K562 (cell line): ENCODE measurements around the gene KIF25. TPM values are rescaled to one million over a fixed set of nuclear protein-coding genes. Genes with fewer than 3 reads are reported as not detected.

Experiments used
- ATAC-seq: fragments of 200-7000 bp; cut with Tn5 transposase; 3 replicates; pipeline ENCODE4 v1.9.1; 2020; ENCODE audit warnings: moderate library complexity
- BruUV-seq: library from RNA; stranded (reverse); fragments of 400-500 nt; replicated peaks from 2 replicates; lab custom pipeline; 2021; lab: Mats Ljungman, UMichigan
- CTCF ChIA-PET: fragments of 300-600 bp; formaldehyde crosslinking; extraction: SDS; loops from one replicate; lab custom pipeline; 2021; ENCODE audit warnings: low intra/inter-chr PET ratio; lab: Yijun Ruan, JAX
- POLR2A ChIA-PET: fragments of 300-600, 350-650 bp; sonication (Branson Sonifier 250); formaldehyde crosslinking; extraction: SDS; loops from one replicate; lab custom pipeline; 2021; ENCODE audit warnings: antibody characterized with exemption, inconsistent platforms; lab: Yijun Ruan, JAX
- DNase-seq, 4 experiments: peaks; one replicate each; pipeline versions ENCODE4 v3.0.0 to v3.0.0-alpha.2; 2011 to 2018; ENCODE audit warnings: low spot score in 3 of 4, mixed read lengths in 3 of 4; ENCODE audit errors: extremely low read depth in 1 of 4
- FAIRE-seq: peaks from 2 replicates; lab custom pipeline; 2011; peaks lifted over from hg19 to GRCh38; lab: Jason Lieb, UNC
- H2AFZ ChIP-seq: 2 replicates; pipeline ENCODE4 v1.6.0; 2011; ENCODE audit warnings: low read depth, low read length, control low read depth, inconsistent platforms
- H3K27ac ChIP-seq: fragments of 200-600 bp; 3 replicates; pipeline ENCODE4 v1.8.0; 2011; ENCODE audit warnings: low read depth, mild to moderate bottlenecking, control low read depth, inconsistent platforms, low read length, moderate library complexity, mixed read lengths; ENCODE audit errors: extremely low read depth
- H3K27me3 ChIP-seq, 2 experiments: fragments of 300-600 bp in 1 of 2; 2 replicates in 1 of 2; 3 replicates in 1 of 2; pipeline versions ENCODE4 v1.6.0 to v1.8.0; 2011; ENCODE audit warnings: inconsistent platforms in 2 of 2, low read length in 2 of 2, mild to moderate bottlenecking in 1 of 2, mixed read lengths in 1 of 2, moderate library complexity in 1 of 2; ENCODE audit not compliant: control insufficient read depth in 2 of 2, insufficient read depth in 2 of 2
- H3K36me3 ChIP-seq: fragments of 300-600 bp; 3 replicates; pipeline ENCODE4 v1.8.0; 2011; ENCODE audit warnings: mild to moderate bottlenecking, low read length, inconsistent platforms; ENCODE audit not compliant: control insufficient read depth, insufficient read depth
- H3K4me1 ChIP-seq, 2 experiments: fragments of 200-600 bp in 1 of 2; replicated peaks in 1 of 2; 2 replicates in 1 of 2; 3 replicates in 1 of 2; pipeline versions ENCODE4 v1.5.1 to v1.8.0; 2011; ENCODE audit warnings: inconsistent platforms in 2 of 2, low read length in 2 of 2, mild to moderate bottlenecking in 1 of 2, mixed read lengths in 1 of 2, moderate library complexity in 1 of 2; ENCODE audit not compliant: control insufficient read depth in 2 of 2, insufficient read depth in 2 of 2
- H3K4me2 ChIP-seq: 2 replicates; pipeline ENCODE4 v1.6.1; 2011; ENCODE audit warnings: low read length, control low read depth, inconsistent platforms, mixed read lengths; ENCODE audit not compliant: insufficient read depth
- H3K4me3 ChIP-seq: fragments of 200-600 bp; sonication (generic), shearing (Covaris generic); 2 replicates; pipeline ENCODE4 v1.5.1; 2016; ENCODE audit warnings: control low read depth, inconsistent platforms
- H3K79me2 ChIP-seq: fragments of 200-600 bp; 3 replicates; pipeline ENCODE4 v1.8.0; 2011; ENCODE audit warnings: low read length, inconsistent platforms; ENCODE audit not compliant: control insufficient read depth, insufficient read depth
- H3K9ac ChIP-seq, 2 experiments: 2 replicates each; pipeline versions ENCODE4 v1.6.0 to v1.6.1; 2011; ENCODE audit warnings: low read depth in 2 of 2, low read length in 2 of 2, control low read depth in 1 of 2, inconsistent platforms in 1 of 2, mild to moderate bottlenecking in 1 of 2, mixed read lengths in 1 of 2; ENCODE audit not compliant: insufficient read depth in 1 of 2
- H3K9me1 ChIP-seq: one replicate; pipeline ENCODE4 v1.6.0; 2011; ENCODE audit warnings: inconsistent platforms, mild to moderate bottlenecking, low read length, moderate library complexity; ENCODE audit not compliant: control insufficient read depth, insufficient read depth
- H3K9me3 ChIP-seq: replicated peaks from 2 replicates; pipeline ENCODE4 v1.5.1; 2011; ENCODE audit warnings: low read depth, low read length, inconsistent platforms; ENCODE audit not compliant: control insufficient read depth, insufficient read depth
- H4K20me1 ChIP-seq: replicated peaks from 2 replicates; pipeline ENCODE4 v1.6.1; 2011; ENCODE audit warnings: low read length, inconsistent platforms, mixed read lengths; ENCODE audit not compliant: control insufficient read depth, insufficient read depth
- BMI1 ChIP-seq: fragments of 150-350 bp; IDR thresholded peaks from 2 replicates; pipeline ENCODE4 v1.6.1; 2014; ENCODE audit warnings: low read length
- DNMT1 ChIP-seq: fragments of 450-650 bp; IDR thresholded peaks from 2 replicates; pipeline ENCODE4 v1.6.1; 2016; ENCODE audit warnings: antibody characterized with exemption, mild to moderate bottlenecking
- NCOA1 ChIP-seq: fragments of 450-650 bp; IDR thresholded peaks from 2 replicates; pipeline ENCODE4 v1.6.1; 2016; ENCODE audit warnings: low read depth
- POLR2H ChIP-seq: IDR thresholded peaks from 2 replicates; pipeline ENCODE4 v1.6.1; 2016; ENCODE audit warnings: missing genetic modification characterization, low read depth, mild to moderate bottlenecking, control low read depth, missing compliant biosample characterization, moderate library complexity
- PTRF ChIP-seq: fragments of 450-650 bp; IDR thresholded peaks from 2 replicates; pipeline ENCODE4 v1.6.1; 2016; ENCODE audit warnings: mild to moderate bottlenecking, missing genetic modification characterization, missing compliant biosample characterization
- RBM17 ChIP-seq: fragments of 200-400 bp; formaldehyde crosslinking; IDR thresholded peaks from 2 replicates; pipeline ENCODE4 v1.6.1; 2017; ENCODE audit warnings: low read depth, mild to moderate bottlenecking, low read length, borderline replicate concordance
- SPI1 ChIP-seq: IDR thresholded peaks from 2 replicates; pipeline ENCODE4 v1.6.1; 2011; ENCODE audit warnings: low read depth, low read length, control low read depth, borderline replicate concordance
- TAF7 ChIP-seq: fragments of 450-650 bp; IDR thresholded peaks from 2 replicates; pipeline ENCODE4 v1.6.1; 2016; ENCODE audit warnings: missing genetic modification characterization, missing compliant biosample characterization
- ZNF644 ChIP-seq: fragments of 200-800 bp; sonication (Bioruptor generic); IDR thresholded peaks from 2 replicates; pipeline ENCODE4 v1.6.1; 2016; ENCODE audit warnings: low read depth, missing genetic modification characterization, missing compliant biosample characterization
- WGBS: fragments of 100-300 bp; shearing (Covaris generic); methylation state at CpG from one replicate; pipeline ENCODE4 v1.1.6; 2016; ENCODE audit warnings: low coverage, mixed read lengths; ENCODE audit not compliant: insufficient coverage; ENCODE audit errors: missing lambda C conversion rate; 5-methylcytosine and 5-hydroxymethylcytosine counted together
- in situ Hi-C: fragments of 300-500 bp; cut with MboI; formaldehyde crosslinking; loops from 4 replicates; pipeline ENCODE4 v1.15.0; 2018; ENCODE audit warnings: inconsistent platforms, mixed read lengths
- intact Hi-C: fragments of 100-400 bp; cut with micrococcal nuclease; formaldehyde crosslinking; loops from 2 replicates; pipeline ENCODE4 v1.14.2; 2022
- polyA plus RNA-seq, 8 experiments: library from polyadenylated mRNA; depleted of rRNA in 4 of 8; stranded (reverse) in 5 of 8; unstranded in 3 of 8; fragments of >200 nt; fragmentation: Nextera tagmentation in 2 of 8; fragmentation: Illumina TruSeq in 1 of 8; extraction: Ambion mirVana in 2 of 8; extraction: Trizol in 1 of 8; gene quantifications; 2 replicates each; pipeline versions ENCODE4 v1.2.1 to v1.2.3, GENCODE V29; 2011 to 2014; ENCODE audit warnings: inconsistent platforms in 1 of 8, missing spikeins in 1 of 8
- total RNA-seq, 7 experiments: library from RNA; depleted of rRNA in 6 of 7; stranded (reverse); fragments of >200 nt in 6 of 7; fragmentation: Illumina TruSeq in 2 of 7; extraction: Trizol in 2 of 7; gene quantifications; 2 replicates each; pipeline versions ENCODE4 v1.2.1 to v1.2.3, GENCODE V29; 2011 to 2021; ENCODE audit warnings: low replicate concordance in 1 of 7
- TF ChIP-seq, protein P1 (sequence below): fragments of 200-400 bp; formaldehyde crosslinking; IDR thresholded peaks from 2 replicates; pipeline ENCODE4 v1.6.1; 2017; ENCODE audit warnings: mild to moderate bottlenecking, low read depth, low read length, moderate library complexity

KIF25 gene
- total and polyA plus RNA-seq, 9 of the 15 experiments (the other 6 are each of a cell fraction or from before 2014, with no cell fraction given): 0.04 to 0.49 (median 0.23) TPM; not detected in 5

DNA sequence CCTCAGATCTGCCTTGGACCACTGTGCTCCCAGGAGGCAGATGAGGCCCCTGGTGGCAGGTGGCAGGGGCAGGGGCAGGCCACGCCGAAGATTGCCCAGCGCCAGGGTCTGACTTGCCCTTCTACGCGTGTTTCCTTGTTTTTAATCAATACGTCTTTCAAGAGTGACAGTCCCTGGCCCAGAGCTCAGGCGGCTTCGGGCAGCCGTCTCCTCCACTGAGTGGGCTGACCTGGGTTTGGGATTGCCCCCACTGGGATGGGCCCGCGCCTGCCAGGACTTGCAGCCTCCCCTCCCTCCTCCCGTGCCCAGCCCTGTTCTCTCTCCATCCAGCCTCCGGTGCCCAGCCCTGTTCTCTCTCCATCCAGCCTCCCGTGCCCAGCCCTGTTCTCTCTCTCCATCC lies 60.4 kb downstream of the KIF25 start:
- intact Hi-C loops (no loop called here), in situ Hi-C loops (no loop called here)
- no TSS peak for BruUV-seq
- CTCF ChIA-PET: no interaction called here
- Histone ChIP-seq H4K20me1 (peaks cover 31% of the 10 kb centered on the region), H3K79me2 (no peaks in the 10 kb centered on the region), H3K4me3 (no peak overlapping the region), H3K27me3 (peaks cover 35 to 87% of the 10 kb centered on the region in 2 experiments; a peak in 4 of 5 replicates), H3K4me1 (peaks cover 0 to 26% of the 10 kb centered on the region in 2 experiments; a peak in 1 of 5 replicates), H3K36me3 (no peaks in the 10 kb centered on the region), H2AFZ (no peak overlapping the region), H3K27ac (no peak overlapping the region), H3K9me3 (no peaks in the 10 kb centered on the region), H3K4me2 (no peak overlapping the region), H3K9ac (no peak overlapping the region), H3K9me1 (no peaks in the 10 kb centered on the region)
- TF ChIP-seq BMI1 (no peak), TAF7 (tag) (no peak), POLR2H (tag) (no peak), ZNF644 (no peak), NCOA1 (no peak), PTRF (tag) (no peak), DNMT1 (no peak), SPI1 (no peak), RBM17 (no peak)
- TF ChIP-seq, protein P1, sequence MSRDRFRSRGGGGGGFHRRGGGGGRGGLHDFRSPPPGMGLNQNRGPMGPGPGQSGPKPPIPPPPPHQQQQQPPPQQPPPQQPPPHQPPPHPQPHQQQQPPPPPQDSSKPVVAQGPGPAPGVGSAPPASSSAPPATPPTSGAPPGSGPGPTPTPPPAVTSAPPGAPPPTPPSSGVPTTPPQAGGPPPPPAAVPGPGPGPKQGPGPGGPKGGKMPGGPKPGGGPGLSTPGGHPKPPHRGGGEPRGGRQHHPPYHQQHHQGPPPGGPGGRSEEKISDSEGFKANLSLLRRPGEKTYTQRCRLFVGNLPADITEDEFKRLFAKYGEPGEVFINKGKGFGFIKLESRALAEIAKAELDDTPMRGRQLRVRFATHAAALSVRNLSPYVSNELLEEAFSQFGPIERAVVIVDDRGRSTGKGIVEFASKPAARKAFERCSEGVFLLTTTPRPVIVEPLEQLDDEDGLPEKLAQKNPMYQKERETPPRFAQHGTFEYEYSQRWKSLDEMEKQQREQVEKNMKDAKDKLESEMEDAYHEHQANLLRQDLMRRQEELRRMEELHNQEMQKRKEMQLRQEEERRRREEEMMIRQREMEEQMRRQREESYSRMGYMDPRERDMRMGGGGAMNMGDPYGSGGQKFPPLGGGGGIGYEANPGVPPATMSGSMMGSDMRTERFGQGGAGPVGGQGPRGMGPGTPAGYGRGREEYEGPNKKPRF: no peak
- 3% methylated on average over 12 of the region's 14 CpGs for WGBS
- DNase-seq (no peak), FAIRE-seq (no peak), ATAC-seq (no peak)
- POLR2A ChIA-PET: no interaction called here
